Measurements from ENCODE around the gene KCNQ1. TPM values are rescaled to one million over a fixed set of nuclear protein-coding genes. Genes with fewer than 3 reads are reported as not detected.

KCNQ1 gene
- total RNA-seq, 4 donors from 2014 or later = 0.81 to 2.2 (median 1.6) TPM

DNA sequence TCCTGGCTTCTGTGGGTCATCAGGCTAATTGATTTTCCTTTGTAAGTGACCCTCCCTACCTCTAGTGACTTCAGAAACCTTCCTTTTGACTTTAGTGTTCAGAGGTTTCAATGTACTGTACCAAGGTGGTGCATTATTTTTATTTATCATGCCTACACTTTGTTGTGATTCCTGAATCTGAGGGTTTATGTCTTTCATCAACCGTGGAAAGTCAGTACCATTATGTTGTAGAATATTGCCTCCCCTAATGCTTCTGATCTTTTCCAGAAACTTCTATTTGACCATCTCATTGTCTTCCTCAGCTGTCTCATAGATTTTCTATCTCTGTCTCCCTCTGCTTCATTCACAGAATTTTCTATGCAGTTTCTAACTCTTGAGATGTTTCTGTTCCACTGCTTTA, 149.5 kb downstream of the KCNQ1 start:
- H3K4me3 ChIP-seq (ENCODE audit: low read depth, poor library complexity, severe bottlenecking) = no peak overlapping the region
- 88 to 96% methylated on average over 1 of the region's 1 CpG for WGBS, 2 donors
- no peak for DNase-seq (ENCODE audit: low spot score in 2 of 2)
- TF ChIP-seq POLR2A (IDR thresholded peaks at IDR 0.05) = no peak
- TF ChIP-seq, protein P1, sequence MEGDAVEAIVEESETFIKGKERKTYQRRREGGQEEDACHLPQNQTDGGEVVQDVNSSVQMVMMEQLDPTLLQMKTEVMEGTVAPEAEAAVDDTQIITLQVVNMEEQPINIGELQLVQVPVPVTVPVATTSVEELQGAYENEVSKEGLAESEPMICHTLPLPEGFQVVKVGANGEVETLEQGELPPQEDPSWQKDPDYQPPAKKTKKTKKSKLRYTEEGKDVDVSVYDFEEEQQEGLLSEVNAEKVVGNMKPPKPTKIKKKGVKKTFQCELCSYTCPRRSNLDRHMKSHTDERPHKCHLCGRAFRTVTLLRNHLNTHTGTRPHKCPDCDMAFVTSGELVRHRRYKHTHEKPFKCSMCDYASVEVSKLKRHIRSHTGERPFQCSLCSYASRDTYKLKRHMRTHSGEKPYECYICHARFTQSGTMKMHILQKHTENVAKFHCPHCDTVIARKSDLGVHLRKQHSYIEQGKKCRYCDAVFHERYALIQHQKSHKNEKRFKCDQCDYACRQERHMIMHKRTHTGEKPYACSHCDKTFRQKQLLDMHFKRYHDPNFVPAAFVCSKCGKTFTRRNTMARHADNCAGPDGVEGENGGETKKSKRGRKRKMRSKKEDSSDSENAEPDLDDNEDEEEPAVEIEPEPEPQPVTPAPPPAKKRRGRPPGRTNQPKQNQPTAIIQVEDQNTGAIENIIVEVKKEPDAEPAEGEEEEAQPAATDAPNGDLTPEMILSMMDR (IDR thresholded peaks at IDR 0.05) = no peak
- intact Hi-C loops (cut with DNase I; ENCODE audit: low total_unique reads) = no loop called here

DNA sequence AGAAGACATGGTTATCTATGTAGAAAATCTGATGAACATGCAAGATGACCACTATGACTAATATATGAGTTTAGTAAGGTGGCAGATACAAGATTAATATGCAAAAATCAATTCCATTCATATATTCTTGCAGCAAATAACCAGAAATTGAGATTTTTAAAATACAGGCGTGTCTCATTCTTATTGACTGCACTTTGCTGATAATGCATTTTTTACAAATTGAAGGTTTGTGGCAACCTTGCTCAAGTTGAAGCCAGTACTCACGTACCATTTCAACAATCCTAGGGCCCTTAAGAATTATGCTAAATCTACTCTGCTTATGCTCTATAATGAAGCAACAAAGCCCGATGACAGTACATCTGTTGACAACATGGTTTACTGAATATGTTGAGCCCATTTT, 150.4 kb downstream of the KCNQ1 start:
- intact Hi-C loops (cut with DNase I; ENCODE audit: low total_unique reads) = no loop called here
- no peak for TF ChIP-seq POLR2A (IDR thresholded peaks at IDR 0.05)
- H3K4me3 ChIP-seq (ENCODE audit: low read depth, poor library complexity, severe bottlenecking) = no peak overlapping the region
- DNase-seq (ENCODE audit: low spot score in 2 of 2) = no peak
- WGBS, 2 donors = 89% methylated on average over 3 of the region's 3 CpGs

DNA sequence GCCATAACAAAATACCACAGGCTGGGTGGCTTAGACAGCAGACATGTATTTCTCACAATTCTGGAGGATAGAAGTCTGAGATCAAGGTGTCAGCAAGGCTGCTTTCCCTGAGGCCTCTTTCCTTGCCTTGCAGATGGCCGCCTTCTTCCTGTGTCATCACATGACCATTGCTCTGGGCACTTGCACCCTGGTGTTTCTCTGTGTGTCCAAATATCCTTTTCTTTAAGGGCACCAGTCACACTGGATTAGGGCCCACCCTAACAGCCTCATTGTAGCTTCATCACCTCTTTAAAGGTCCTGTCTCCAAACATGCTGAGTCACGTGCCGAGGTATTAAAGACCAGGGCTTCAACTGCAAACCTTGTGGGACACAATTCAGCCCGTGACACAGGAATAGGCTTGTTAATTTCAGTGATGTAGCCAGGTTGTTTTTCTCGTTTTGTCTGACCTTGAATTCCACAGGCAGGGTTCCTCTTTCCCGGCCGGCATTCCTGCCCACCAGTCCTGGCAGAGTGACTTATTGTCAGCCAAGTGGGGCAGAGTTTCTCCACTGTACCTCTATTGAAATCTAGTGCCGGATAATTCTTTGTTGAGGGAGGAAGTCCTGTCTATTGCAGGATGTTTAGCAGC, 154.9 kb downstream of the KCNQ1 start:
- no peak overlapping the region for H3K4me3 ChIP-seq (ENCODE audit: low read depth, poor library complexity, severe bottlenecking)
- no peak for DNase-seq (ENCODE audit: low spot score in 2 of 2)
- 51 to 53% methylated on average over 8 of the region's 8 CpGs for WGBS, 2 donors
- TF ChIP-seq, protein P1 (IDR thresholded peaks at IDR 0.05) = no peak
- TF ChIP-seq POLR2A (IDR thresholded peaks at IDR 0.05) = no peak
- intact Hi-C loops (cut with DNase I; ENCODE audit: low total_unique reads) = no loop called here

DNA sequence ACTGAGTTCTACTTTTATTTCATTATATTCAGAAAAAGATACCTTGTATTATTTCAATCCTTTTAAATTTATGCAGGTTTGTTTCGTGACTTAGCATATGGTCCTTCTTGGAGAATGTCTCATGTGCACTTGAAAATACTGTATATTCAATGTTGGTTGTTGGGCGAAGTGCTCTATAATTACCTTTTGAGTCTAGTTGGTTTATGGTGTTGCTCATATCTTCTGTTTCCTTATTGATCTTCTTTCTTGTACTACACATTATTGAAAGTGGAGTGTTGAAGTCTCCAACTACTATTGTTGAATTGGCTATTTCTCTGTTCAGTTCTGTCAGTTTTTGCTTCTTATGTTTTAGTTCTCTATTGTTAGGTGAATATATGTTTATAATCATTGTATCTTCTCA, 164.5 kb downstream of the KCNQ1 start:
- WGBS, 2 donors = 87 to 88% methylated on average over 2 of the region's 2 CpGs
- intact Hi-C loops (cut with DNase I; ENCODE audit: low total_unique reads) = no loop called here
- TF ChIP-seq, protein P1 (IDR thresholded peaks at IDR 0.05) = no peak
- TF ChIP-seq POLR2A (IDR thresholded peaks at IDR 0.05) = no peak
- DNase-seq (ENCODE audit: low spot score in 2 of 2) = no peak
- H3K4me3 ChIP-seq (ENCODE audit: low read depth, poor library complexity, severe bottlenecking) = no peak overlapping the region

DNA sequence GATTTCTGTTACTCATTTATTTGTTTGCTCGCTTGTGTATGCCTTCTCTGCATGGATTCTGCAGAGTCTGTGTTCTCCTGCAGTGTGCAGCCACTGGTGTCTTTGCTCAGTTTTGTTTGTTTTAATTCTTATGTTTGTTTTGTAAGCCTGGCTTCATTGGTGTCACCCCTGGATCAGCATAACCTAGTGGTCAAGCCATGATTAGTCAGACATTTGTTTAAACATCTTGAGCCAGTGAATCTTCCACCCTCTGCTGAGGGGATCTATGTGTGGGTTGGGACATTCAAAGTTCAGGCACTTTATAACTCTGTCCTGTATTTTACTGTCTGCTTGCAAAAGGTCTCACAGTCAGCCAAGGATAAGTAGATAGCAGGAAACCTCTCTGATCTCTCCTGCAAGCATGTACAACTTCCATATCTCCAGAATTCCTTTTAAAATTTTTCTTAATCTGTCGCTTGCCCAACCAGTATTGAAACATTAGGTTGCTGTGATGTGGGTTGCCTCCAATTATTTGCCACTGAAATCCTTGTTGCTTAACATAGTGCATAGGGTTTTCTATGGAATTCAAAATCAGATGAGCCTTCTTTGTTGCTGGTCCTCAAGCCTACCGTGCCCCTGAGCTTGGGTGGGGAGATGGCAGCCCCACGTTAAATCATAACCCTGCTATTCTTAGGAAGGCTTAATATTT, 168.2 kb downstream of the KCNQ1 start:
- intact Hi-C loops (cut with DNase I; ENCODE audit: low total_unique reads) = no loop called here
- no peak overlapping the region for H3K4me3 ChIP-seq (ENCODE audit: low read depth, poor library complexity, severe bottlenecking)
- TF ChIP-seq, protein P1 (IDR thresholded peaks at IDR 0.05) = no peak
- no peak for TF ChIP-seq POLR2A (IDR thresholded peaks at IDR 0.05)
- no peak for DNase-seq (ENCODE audit: low spot score in 2 of 2)
- 78 to 90% methylated on average over 4 of the region's 4 CpGs for WGBS, 2 donors

DNA sequence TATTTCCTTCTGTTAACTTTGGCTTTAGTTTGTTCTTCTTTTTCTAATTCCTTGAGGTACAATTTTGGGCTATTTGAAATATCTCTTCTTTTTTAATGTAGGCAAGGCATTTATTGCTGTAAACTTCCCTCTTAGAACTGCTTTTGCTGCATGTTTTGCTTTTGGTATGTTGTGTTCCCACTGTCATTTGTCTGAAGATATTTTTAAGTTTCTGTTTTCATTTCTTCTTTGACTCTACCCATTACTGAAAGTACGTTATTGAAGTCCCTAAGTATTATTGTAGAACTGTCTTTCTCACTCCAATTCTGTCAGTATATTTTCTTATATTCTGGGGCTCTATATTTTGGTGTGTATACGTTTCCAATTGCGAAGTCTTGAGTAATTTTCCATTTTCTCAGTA, 177.1 kb downstream of the KCNQ1 start:
- no peak for DNase-seq (ENCODE audit: low spot score in 2 of 2)
- intact Hi-C loops (cut with DNase I; ENCODE audit: low total_unique reads) = no loop called here

More for the DNA sequence above, 177.1 kb downstream of the KCNQ1 start:
- no peak overlapping the region for H3K4me3 ChIP-seq (ENCODE audit: low read depth, poor library complexity, severe bottlenecking)
- no peak for TF ChIP-seq POLR2A (IDR thresholded peaks at IDR 0.05)
- TF ChIP-seq, protein P1 (IDR thresholded peaks at IDR 0.05) = no peak
- 28 to 54% methylated on average over 3 of the region's 3 CpGs for WGBS, 2 donors

Measured in lower leg skin (tissue), 4 donors.